HG02870 (cell line): ENCODE measurements around the gene SSRP1.

Experiments used
- ATAC-seq: cut with Tn5 transposase; IDR thresholded peaks from one replicate; pipeline ENCODE4 v1.9.1; 2021; ENCODE audit warnings: mild to moderate bottlenecking, moderate library complexity; ENCODE audit not compliant: unreplicated experiment

Gene SSRP1

DNA sequence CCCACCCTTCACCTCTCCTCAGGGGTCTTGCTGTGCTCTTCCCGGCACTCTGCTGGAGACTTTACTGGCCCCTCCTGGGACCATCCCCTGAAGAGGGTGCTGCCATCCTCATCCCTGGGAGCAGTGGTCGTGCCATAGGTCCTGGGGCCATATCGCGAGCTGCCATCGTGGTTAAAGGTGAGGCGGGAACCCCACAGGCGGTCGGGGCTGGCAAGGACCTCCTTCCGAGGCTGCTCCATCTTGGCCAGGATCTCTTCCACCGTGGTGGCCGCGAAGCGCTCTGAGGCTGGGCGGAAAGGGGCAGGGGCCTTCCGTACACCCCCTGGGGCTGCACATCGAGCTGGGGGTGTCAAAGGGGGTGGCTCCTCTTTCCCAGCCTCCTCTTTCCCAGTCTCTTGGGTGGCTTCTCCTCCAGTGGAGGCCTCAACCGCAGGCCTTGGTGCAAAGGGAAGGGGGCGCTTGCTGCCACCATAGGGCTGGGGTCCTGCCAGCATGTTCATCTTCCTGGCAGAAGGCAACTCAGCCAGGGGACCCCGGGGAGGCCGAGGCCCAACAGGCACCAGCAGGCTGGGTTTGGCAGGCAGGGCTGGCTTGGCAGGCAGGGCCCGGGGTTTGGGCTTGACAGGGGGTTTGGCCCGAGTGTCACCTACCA, 15.5 kb downstream of the SSRP1 start:
- ATAC-seq = no peak

DNA sequence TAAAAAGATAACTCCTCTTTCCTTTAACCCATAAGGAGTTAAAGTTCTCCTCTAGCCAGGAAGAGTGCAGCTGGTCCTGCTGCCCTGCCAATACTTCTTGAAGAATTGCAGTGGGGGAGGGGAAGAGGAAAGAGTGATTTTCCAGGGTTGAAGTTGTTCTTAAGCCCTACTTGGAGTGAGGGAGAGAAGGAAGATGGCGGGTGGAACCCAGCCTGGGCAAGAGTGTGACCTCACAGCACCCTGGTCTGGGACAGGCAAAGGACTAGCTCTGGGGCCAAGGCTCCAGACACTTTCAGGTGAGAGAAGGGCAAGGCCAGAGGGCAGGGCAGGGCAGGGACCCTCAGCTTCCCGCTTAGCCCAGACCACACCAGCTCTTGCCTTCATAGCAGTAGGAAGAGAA, 17.5 kb downstream of the SSRP1 start:
- no peak for ATAC-seq

DNA sequence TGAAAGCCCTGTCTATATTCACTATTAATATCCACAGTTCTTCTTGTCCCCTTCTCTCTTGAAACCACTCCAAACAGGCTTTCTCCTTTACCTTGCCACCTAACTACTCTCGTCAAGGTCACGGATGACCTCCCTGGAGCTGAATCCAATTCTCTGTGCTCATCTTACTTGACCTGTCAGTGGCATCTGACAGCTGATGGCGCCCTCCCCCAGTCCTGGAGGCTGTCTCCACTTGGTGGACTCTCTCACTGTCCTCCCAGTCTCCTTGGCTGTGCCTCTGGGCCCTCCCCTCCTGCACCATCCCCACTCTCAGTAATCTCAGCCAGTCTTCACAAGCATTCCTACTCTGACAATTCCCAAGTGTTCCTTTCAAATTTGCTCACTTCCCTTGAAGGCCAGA, 19.7 kb downstream of the SSRP1 start:
- no peak for ATAC-seq

DNA sequence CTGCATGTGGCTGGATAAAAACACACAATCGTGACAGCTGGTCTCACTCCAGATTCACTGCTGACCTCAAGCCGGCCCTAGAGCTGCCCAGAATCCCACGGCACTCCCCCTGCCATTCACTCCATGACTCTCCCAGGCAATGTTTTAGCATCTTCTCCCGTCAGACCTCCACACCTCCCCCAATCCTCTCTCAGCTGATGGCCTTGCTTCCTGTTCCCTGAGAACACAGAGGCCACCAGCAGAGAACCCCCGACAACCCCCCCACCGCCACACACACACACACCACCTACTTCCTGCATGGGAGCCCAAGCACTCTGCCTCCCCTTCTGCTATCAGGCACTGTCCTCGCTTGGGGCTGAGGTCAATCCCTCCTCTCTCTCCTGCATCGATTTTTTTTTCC, 20.2 kb downstream of the SSRP1 start:
- ATAC-seq = no peak

DNA sequence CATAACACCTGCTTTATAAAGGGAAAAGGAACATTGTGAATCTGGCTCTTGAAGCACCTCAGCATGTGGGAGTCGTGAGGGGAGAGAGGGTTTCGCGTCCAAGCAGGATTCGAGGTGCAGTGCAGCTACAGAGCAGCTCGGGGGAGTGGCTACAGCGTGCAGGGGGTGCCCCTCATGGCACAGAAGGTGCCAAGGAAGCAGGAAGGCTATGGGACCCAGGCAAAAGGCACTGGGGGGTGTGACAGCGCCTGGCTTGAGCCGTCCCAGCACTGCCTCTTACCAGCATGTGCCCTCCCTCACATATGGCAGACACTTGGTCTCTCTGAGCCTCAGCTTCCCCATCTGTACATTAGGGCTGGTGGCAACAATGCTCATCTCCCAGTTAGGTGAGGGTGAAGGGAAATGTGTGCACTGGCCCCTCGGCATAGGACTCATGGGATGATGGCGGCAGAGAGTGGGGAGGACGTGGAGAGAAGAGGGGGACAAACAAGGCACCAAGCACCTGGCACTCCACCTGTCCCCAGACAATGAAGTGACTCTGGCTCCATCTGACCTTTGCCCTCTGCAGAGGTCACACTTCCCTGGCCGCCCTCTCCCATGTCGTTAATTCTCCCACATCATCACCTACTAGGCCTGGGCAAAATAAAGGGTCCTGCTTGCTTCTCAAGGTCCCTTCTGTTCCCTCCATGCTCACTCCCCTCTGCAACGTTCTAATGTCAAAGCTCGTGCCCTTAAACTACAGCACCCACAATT, 21.3 kb downstream of the SSRP1 start:
- no peak for ATAC-seq

DNA sequence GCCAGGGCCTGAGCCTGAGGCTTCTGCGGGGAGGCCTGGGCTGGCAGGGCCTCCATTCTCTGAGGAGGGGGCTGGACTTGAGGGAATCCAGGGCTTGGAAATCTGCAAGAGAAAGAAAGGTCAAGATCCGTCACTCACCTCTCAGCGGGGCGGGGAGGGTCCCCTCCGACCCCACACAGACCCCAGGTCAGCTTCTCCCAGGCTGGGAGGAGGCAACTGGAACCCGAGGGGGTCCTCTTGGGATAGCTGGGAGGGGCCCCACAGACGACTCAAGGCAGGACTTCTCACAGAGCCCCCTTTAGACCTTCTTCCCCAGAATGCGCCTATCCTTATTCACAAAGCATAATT, 21.9 kb downstream of the SSRP1 start:
- ATAC-seq = no peak

DNA sequence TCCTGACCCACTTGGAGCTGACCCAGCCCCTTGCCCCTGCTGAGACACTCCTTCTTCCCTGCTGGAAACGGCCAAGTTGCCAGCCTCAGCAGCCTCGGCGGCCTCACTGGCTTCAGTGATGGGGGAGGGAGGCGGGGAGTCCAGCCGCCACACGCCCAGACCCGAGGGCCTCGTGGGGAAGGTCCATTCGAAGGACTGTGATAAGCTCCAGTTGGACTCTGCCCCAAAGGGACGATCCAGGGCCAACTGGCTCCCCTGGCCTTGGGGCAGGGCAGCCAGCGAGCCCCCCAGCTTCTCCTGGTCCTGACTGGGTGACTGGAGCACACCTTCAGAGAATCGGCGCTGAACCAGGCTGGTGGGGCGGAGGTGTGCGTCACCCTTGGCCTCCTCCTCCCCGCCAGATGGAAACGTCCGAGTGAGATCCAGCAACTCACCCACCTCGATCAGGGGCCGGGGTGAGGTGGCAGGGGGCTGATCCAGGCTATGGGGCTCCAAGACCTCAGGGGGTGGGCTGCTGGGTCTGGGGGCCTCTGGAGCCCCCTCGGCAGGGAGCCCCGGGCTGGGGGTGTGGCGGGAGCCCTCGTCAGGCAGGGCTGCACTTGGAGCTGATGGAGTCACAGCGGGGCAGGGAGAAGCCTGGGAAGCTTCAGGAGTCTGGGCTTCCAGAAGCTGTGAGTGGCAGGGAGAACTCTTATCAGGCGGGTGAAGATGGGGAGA, 22.5 kb downstream of the SSRP1 start:
- no peak for ATAC-seq

DNA sequence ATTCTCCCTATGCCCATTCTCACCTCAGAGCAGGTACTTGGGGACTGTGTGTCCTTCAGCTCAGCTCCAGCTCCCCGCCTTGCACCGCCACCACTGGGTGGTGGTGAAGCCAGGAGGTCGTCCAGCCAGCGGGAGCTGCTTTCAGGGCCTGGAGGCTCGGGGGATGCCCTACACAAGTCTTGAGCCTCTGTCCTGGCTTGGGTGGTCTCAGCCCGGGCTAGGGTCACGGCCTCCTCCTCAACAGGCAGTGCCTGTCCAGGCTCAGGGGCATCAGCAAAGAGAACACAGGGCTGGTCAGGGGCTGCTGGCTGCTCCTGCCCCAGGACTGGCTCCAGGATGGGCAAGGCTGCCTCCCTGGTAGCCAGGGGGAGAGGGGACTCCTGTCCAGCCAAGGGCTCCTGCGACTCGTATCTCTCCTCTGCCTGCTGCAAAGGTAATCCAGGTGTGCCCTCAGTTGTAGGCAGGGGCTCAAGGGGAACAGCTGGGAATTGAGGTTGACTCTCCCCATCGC, 23.1 kb downstream of the SSRP1 start:
- ATAC-seq = no peak

DNA sequence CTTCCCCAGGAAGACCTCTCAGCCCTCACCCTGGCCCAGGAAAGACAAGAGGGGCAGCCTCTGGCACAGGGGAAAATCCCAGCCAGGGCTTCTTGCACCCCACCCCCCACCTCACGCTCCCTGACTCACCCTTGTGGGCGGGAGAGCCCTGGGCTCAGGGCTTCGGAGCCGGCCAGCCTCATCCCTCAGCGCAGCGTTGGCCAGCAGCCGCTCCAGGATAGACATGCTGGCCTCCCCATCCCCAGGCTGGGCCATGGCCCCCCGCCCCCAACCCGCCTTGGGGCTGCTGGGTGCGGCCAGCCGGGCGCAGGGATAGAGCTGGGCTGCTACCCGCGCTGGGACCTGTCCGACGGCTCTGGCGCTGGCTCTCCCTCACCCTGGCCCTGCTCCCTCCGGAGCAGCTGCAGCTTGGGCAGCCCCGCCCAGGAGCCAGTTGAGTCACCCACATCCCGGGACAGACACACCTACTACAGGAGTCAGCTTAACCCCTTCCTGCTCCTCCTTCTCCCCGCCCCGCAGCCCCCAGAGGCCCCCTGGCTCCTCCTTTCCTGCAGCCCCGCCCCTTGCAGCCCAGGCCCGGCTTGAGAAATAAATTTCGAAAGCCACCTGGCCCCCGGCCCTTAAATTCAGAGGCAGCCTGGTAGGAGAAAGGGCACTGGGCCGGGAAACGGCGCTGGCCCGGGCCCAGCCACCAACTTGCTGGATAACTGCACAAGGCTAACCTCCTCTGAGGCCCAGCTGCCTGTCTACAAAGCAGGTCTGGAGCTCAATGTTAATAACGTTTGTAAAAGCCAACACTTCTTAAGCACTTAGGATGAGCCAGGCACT, 24.4 kb downstream of the SSRP1 start:
- ATAC-seq = peak; percentile 98

DNA sequence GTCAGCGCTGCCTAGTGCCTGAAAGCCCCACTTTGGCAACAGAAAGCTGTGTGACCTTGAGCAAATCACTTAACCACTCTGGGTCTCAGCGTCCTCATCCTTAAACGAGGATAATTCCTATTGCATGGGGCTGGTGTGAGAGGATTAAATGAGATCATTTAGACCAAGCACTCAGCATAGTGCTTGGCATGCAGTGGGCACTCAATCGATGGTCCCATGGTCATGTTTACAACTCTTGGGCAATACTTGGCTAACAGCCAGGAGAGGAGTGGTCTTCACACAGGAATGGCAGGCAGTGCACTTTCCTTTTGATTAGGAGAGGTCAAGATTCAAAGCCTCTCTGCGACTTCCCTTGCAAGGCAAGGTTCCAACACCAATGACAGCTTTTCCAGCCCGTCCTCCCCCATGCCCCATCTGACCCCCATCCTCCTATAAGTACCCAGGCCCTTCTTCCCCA, 25.0 kb downstream of the SSRP1 start:
- ATAC-seq = no peak

DNA sequence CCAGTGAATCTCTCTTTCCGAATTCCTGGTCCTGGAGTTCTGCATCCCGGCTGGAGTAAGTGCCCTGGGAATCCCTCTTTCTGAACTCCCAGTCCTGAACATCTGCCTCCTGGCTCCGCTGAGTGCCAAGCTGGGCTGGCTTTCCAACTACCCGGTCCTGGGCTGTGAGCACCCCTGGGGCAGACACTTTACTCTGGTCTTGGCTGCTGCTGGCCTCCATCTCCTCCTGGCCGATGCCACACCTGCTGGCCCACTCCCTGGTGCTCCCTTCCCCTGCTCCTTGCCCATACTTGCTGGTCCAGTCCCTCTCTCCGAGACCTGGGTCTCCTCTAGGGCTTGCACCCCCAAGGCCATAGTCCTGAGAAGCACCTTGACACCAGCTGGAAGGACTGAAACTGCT, 25.6 kb downstream of the SSRP1 start:
- ATAC-seq = no peak

DNA sequence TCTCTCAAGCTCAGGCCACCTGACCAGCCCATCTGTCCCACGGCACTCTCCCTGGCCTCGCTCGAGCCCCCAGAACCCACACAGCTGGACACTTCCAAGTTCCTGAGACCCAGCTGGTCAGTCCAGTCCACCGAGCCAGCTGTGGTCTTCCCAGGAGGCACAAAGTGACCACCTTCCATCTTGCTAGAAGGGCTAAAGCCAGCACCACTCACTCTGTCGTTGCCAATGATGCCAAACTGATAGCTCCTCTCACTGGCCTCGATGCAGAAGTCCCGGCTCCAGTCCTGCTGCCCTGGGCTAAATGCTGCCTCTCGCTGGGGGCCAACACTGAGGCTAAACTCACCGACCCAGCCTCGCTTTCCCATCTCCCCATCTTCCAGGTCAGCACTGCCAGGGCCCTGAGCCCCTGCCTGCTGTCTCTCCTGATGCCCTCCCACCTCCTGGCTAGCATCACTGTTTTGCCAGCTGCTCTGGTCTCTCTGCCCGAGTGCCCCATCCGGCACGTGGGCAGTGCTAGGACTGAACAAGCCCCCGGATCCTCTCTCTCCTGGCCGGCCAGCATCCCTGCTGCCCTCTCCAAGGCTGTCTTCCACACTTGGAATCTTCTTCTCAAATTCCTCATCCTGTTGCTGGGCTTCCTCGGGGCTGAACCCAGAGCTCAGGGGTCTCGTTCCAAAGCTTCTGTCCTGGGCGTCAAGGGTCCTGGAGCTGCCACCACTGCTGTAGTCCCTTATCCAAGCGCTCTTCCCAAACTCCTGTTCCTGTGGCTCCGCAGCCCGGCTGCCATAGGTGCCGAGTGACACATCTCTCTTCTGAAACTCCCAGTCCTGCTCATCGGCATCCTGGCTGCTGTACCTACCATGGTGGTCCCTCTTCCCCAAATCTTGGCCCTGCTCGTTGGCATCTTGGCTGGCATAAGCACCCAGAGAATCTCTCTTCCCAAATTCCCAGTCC, 26.3 kb downstream of the SSRP1 start:
- no peak for ATAC-seq

DNA sequence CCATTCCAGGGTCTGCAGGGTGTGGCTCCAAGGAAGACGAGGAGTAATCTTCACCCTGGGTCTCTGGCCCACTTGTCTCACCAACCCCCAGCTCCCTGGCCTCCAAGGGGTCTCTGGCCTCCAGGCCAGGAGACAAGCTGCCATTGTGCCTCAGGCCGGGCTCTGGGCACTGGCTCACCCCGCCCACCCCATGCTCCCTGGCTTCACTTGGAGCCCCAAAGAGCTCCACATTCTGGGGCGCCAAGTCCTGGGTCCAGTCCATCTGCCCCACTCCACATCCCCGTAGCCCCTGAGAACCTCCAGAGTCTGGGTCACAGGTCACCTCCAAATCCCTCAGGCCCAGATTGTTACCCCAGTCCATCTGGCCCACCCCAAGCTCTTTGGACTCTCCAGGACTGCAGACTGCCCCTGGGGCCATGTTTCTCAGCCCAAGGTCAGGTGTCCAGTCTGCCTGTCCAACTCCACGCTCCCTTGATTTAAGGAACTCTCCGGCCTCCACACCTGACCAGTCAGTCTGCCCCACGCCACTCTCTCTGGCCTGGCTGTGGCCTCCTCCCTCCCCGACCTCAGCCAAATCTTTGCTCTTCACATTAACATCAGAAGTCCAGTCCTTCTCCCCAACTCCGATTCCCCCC, 27.1 kb downstream of the SSRP1 start:
- ATAC-seq = no peak

DNA sequence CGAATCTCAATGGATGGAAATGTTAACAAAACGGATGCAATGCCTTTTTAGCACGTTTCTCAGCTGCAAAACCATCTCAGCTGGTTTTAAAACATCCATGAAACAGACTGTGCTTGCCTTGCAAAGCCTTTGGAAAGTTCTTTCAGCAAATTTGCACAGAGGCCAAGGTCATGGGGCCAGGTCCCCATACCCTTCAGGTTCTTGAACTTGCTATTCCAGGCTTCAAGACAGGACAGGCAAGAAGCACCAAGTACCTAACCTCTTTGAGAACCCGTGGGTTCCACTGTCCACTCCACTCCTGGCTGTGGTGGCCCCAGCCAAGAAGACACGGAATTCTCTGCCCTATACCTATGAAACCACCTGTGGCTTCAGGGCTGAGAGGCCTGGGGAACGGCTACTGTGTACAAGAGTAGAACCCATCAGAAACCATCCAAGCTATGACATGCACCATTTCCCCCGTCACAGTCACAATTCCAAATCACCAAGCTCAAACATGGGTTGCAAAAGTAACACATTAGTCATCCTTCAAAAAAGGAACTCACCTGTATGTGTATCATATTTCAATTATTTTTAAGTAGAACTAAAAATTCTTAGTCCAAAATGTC, 27.9 kb downstream of the SSRP1 start:
- no peak for ATAC-seq

DNA sequence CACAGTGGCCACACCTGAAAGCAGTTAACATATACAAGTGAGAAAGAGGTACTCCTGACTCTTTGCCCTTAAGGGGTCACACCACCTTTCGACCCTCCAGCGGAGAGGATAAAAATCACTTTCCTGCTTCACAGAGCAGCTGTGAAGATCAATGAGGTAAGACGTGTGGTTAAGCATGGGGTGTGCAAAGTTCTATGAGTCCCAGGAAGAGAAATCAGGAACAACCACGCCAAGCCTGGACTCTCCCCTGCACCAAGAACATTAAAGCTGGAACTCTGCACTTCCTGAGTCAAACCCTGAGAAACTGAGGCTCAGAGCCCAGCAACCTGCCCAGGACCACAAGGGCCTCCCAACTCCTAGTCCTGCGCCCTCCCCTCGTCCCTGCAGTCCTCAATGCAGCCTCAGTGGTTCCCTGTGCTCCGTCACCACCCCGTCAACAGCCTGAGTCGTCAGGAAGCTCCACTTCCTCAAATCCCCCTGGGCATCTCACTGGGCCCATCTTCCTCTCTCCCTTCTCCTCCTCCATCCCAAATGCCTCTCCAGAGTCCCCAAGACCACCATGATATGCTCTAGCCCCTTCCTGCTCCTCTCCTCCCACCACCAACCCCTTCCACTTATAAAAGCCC, 28.6 kb downstream of the SSRP1 start:
- ATAC-seq = no peak

DNA sequence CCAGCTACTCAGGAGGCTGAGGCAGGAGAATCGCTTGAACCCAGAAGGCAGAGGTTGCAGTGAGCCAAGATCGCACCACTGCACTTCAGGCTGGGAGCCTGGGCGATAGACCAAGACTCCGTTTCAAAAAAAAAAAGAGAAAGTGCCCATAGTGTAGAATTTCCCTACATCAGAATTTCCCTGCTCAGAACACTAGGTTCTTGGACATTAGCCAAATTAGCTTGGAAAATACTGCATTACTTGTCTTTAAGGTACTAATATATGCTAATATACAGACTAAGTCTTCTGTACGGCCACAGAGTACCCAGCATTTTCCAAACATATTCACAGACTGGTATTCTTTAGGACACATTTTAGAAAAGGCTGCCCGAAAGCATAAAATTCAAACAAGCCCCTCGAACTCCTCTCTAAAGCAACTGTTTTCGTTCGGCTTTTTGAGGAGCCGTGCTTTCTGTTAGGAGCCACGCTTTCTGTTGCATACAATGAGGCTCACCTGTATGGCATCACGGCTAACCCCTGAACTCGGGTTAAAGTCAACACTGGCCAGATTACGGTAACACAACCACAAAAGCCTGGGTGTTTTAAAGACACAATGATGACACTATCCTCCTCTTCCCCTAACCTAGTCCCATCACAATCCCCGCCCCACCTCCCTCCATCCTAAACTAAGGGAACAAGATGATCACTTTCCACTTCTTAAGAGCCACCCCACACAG, 29.4 kb downstream of the SSRP1 start:
- ATAC-seq = no peak

DNA sequence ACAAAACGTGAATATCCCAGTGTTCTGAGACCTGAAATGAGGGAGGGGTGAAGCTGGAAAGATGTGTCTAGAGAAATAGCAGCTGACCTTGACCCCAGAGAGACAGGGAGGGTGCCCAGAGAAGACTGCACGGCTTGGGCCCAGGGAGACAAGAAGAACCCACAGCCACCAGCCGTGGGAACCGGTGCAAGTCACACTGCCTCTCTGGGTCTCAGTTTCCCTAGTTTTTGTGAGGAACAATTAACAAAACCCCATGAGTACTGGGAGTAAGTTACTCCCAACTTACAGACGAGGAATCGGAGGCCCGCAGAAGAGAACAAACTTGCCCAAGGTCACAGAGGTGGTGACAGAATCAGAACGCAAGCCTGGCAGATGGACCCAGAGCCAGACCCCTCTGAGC, 30.2 kb downstream of the SSRP1 start:
- ATAC-seq = no peak

DNA sequence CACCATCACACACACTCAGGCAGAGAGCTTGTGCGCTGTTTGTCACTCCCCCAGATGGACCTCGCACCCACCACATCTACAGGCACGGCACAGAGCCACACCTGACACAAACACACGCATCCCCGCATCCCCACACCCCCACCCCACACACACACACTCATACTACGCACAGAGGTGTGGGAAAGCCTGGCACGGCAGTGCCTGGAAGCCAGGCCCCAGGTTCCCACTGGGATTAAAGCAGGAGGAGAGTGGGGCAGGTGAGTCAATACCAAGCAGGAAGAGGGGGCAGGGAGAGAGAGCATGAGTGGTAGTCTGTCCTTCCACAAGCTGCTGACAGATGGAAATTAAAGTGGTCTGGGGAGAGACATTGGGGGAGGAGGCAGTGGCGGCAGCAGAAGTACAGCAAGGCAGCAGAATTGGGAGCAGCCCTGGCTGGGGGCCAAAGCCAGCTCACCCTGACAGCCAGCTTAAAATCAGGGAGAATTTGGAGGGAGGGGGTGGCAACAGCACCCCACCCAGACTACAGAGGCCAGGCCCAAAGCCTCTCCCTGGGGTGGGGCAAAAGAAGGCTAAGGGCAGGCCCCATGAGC, 31.6 kb downstream of the SSRP1 start:
- ATAC-seq = no peak
